Measurements from ENCODE around the gene ZNF317. TPM values are rescaled to one million over a fixed set of nuclear protein-coding genes. Genes with fewer than 3 reads are reported as not detected.
A peak's percentile ranks its signal among the peaks of the same experiment; 100 is the strongest.

The ZNF317 gene
- total and polyA plus RNA-seq, 9 of the 15 experiments (the other 6 are each of a cell fraction or from before 2014, with no cell fraction given), result 17.3 to 43.2 (median 34.8) TPM

- TF ChIP-seq FOXA3 (CRISPR knock-in tag; conservative IDR thresholded peaks at IDR 0.05 in 1 of 2, IDR thresholded peaks at IDR 0.05 in 1 of 2) (peak in 1 of 2 experiments; percentile 42; a peak in 1 of 4 replicates), GABPA (tag; conservative IDR thresholded peaks at IDR 0.05; ENCODE audit: low read depth) (peak; percentile 90), ZBTB12 (CRISPR knock-in tag; IDR thresholded peaks at IDR 0.05) (0 out of 2 replicates have a peak, but pooled peaks have one; percentile 35), ZNF212 (CRISPR knock-in tag; IDR thresholded peaks at IDR 0.05) (0 out of 2 replicates have a peak, but pooled peaks have one; percentile 57), PYGO2 (tag; IDR thresholded peaks at IDR 0.05) (0 out of 2 replicates have a peak, but pooled peaks have one; percentile 21), ZNF197 (CRISPR knock-in tag; IDR thresholded peaks at IDR 0.05; ENCODE audit: low read depth) (0 out of 2 replicates have a peak, but pooled peaks have one; percentile 39), HNRNPLL (IDR thresholded peaks at IDR 0.05; ENCODE audit: low read depth, low read length, poor library complexity, severe bottlenecking) (peak; percentile 35), HDAC1 (IDR thresholded peaks at IDR 0.05) (peak in 1 of 2 experiments; percentile 90; a peak in 2 of 4 replicates), TRIM28 (IDR thresholded peaks at IDR 0.05) (no peak), RBM39 (optimal IDR thresholded peaks at IDR 0.05; ENCODE audit: low read depth, low read length) (peak; percentile 55), C11orf30 (IDR thresholded peaks at IDR 0.05; ENCODE audit: low read depth) (peak; percentile 36; the same call in 1 of the 2 replicates), E2F8 (IDR thresholded peaks at IDR 0.05; ENCODE audit: low read depth, partially characterized antibody) (no peak), PML (IDR thresholded peaks at IDR 0.05; ENCODE audit: low read length) (peak; percentile 77), PKNOX1 (IDR thresholded peaks at IDR 0.05) (peak; percentile 60), L3MBTL2 (IDR thresholded peaks at IDR 0.05) (peak; percentile 75; the same call in 1 of the 2 replicates), ZNF280A (IDR thresholded peaks at IDR 0.05; ENCODE audit: low read depth, partially characterized antibody) (no peak), ELF1 (tag; IDR thresholded peaks at IDR 0.05) (peak; percentile 100), TAF1 (IDR thresholded peaks at IDR 0.05; ENCODE audit: control insufficient read depth, extremely low read depth, insufficient read depth, low read length, severe bottlenecking) (peak; percentile 78), MAFF (IDR thresholded peaks at IDR 0.05; ENCODE audit: low read length) (peak; percentile 59; the same call in 1 of the 2 replicates), NR2C1 (IDR thresholded peaks at IDR 0.05) (peak; percentile 70), NR2C1 (tag; IDR thresholded peaks at IDR 0.05) (peak; percentile 78), PTRF (tag; IDR thresholded peaks at IDR 0.05) (no peak)
Measured at GRCh38 chr19:9140159-9140874, at the start of gene ZNF317 (continued).
